Jurkat, Clone E6-1 (cell line): ENCODE measurements around the gene TRMT112.
A peak's percentile ranks its signal among the peaks of the same experiment; 100 is the strongest.

ENCODE experiments used
- DNase-seq: peaks from one replicate; pipeline ENCODE4 v3.0.0-alpha.2; 2011; ENCODE audit warnings: low read depth, low spot score
- H3K4me3 ChIP-seq: 2 replicates; pipeline ENCODE4 v1.5.1; 2011; ENCODE audit warnings: mild to moderate bottlenecking, low read length, control low read depth, moderate library complexity

The TRMT112 gene

GRCh38 chr11:64298966-64299846 lies 18.2 kb downstream of the TRMT112 start:
- DNase-seq = no peak
- no peak overlapping the region for H3K4me3 ChIP-seq

GRCh38 chr11:64297699-64298358 lies 19.5 kb downstream of the TRMT112 start:
- H3K4me3 ChIP-seq = no peak overlapping the region
- no peak for DNase-seq

- H3K4me3 ChIP-seq = no peak overlapping the region
- DNase-seq = no peak
Measured at GRCh38 chr11:64296830-64297698, 20.3 kb downstream of the TRMT112 start.

GRCh38 chr11:64296236-64296635 lies 21.1 kb downstream of the TRMT112 start:
- DNase-seq = no peak
- no peak overlapping the region for H3K4me3 ChIP-seq

- no peak overlapping the region for H3K4me3 ChIP-seq
- DNase-seq = no peak
Measured at GRCh38 chr11:64295760-64296159, 21.6 kb downstream of the TRMT112 start.

- DNase-seq = no peak
- H3K4me3 ChIP-seq = no peak overlapping the region
Measured at GRCh38 chr11:64294774-64295173, 22.6 kb downstream of the TRMT112 start.

GRCh38 chr11:64292460-64293254 lies 24.7 kb downstream of the TRMT112 start:
- no peak for DNase-seq
- no peak overlapping the region for H3K4me3 ChIP-seq

- DNase-seq = no peak
- H3K4me3 ChIP-seq = no peak overlapping the region
Measured at GRCh38 chr11:64291752-64292459, 25.5 kb downstream of the TRMT112 start.

GRCh38 chr11:64291262-64291751 lies 26.1 kb downstream of the TRMT112 start, which contains the start of gene KCNK4:
Gene KCNK4 (plus strand): TSS chr11:64291302. CDS start chr11:64293019, 1,717 bp downstream.
- H3K4me3 ChIP-seq = no peak within 1 kb of the TSS

GRCh38 chr11:64290352-64291261 lies 26.8 kb downstream of the TRMT112 start:
- H3K4me3 ChIP-seq = no peak overlapping the region
- DNase-seq = no peak

More at GRCh38 chr11:64291262-64291751, 26.1 kb downstream of the TRMT112 start, which contains the start of gene KCNK4:
- DNase-seq = no peak

GRCh38 chr11:64289002-64289564 lies 28.3 kb downstream of the TRMT112 start:
- no peak for DNase-seq
- no peak overlapping the region for H3K4me3 ChIP-seq

GRCh38 chr11:64288353-64288750 lies 29.0 kb downstream of the TRMT112 start:
- no peak overlapping the region for H3K4me3 ChIP-seq
- no peak for DNase-seq

GRCh38 chr11:64287676-64288352 lies 29.5 kb downstream of the TRMT112 start:
- DNase-seq = no peak
- no peak overlapping the region for H3K4me3 ChIP-seq

GRCh38 chr11:64286801-64287159 lies 30.6 kb downstream of the TRMT112 start:
- DNase-seq = no peak
- no peak overlapping the region for H3K4me3 ChIP-seq

GRCh38 chr11:64285885-64286800 lies 31.2 kb downstream of the TRMT112 start:
- DNase-seq = no peak
- peak overlapping the region; percentile 80 for H3K4me3 ChIP-seq
